ENCODE results near the gene ARHGAP45.

Gene ARHGAP45

DNA sequence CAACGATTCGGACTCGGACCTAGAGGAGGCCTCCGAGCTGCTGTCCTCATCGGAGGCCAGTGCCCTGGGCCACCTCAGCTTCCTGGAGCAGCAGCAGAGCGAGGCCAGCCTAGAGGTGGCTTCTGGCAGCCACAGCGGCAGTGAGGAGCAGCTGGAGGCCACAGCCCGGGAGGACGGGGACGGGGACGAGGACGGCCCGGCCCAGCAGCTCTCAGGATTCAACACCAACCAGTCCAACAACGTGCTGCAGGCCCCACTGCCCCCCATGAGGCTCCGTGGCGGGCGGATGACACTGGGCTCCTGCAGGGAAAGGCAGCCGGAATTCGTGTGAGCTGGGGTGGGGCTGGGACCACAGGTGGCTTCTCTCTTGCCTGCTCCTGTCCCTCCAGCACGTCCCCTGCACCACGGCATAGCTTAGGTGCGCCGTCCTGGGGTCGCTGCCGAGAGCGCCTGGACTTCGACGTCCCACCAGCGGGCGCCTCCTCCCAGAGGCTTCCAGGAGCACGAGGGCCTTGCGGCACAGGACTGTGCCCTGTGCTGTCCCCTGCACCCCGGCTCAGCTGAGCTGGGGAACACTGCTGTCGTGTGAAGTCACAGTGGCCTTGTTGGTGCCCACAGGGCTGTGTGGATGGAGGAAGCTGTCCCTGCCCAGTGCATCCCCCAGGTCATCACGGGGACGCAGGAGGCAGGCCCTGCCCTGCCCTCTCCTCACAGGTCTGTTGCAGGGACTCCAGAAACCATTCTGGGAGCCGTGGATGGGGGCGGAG is 18.9 kb downstream of the ARHGAP45 start:
- no peak for DNase-seq (ENCODE audit: low read depth, low spot score)

DNA sequence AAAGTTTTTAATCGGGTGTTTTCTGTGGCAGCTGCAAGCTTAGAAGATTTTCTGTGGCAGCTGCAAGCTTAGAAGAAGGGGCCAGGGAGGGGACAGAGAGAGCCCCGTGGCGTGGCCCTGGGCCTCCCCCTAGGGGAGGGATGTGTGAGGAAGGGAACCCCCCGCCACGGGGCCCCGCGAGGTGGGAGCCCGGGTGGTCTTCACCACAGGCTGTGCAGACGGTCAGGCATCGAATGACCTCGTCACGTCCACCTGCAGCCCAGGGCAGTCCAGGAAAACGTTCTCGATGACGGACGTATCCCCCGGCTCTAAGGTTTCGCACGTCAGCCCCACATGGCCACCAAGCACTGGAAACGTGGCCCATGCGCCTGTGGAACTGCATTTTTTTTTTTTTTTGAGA is 19.6 kb downstream of the ARHGAP45 start:
- no peak for DNase-seq (ENCODE audit: low read depth, low spot score)

DNA sequence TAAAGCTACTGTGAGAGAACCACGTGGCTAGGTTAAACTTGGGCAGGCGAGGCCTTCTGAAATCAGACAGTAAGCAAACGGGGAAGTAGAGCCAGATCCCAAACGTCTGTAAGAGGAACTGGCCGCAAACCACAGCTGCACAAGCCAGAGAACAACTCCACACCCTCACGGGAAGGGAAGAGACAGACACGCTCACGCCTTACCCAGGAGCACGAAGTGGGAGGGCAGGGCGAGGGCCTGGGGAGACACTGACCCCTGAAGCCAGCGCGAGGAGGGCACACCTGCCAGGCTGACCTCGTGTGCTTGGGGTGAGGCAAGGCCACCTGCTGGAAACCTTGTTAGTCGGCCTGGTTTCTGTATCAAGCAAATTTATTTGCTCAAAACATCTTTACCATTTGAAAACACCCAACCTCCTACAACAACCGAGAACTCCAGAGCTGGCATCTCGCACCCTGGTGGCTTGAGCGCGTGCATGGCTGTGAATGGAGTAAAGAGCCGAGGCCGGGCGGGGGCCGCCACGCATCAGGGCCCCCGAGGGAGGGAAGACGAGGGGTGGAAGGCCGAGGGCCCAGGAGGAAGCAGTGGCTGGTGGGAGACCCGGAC is 20.9 kb downstream of the ARHGAP45 start:
- no peak for DNase-seq (ENCODE audit: low read depth, low spot score)

DNA sequence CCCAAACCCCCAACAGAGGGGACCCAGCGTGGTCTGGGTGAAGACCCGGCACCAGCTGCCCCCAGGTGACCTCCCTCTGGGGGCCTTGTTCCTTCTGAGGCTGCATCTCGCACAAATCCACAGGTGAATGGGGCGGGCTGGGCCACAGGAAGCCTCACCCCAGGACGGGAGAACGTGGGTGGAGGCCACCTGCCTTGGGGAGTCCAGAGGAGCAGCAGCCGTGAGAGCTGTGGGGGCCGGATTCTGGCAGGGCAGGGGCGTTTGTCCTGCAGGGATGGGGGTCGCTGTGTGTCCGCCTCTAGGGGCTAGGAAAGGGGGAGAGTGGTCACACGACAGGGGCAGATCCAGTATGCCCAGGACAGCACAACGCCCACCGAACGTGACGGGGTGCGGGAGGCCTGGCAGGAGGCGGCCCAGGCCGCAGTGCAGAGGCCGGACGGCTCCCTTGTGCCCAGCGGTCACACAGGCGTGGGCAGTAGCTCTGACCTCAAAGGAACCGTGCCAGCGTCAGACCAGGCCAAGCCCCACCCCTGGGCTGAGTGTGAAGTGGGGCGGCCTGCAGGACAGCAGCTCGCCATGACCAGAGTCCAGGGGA is 21.5 kb downstream of the ARHGAP45 start:
- no peak for DNase-seq (ENCODE audit: low read depth, low spot score)

DNA sequence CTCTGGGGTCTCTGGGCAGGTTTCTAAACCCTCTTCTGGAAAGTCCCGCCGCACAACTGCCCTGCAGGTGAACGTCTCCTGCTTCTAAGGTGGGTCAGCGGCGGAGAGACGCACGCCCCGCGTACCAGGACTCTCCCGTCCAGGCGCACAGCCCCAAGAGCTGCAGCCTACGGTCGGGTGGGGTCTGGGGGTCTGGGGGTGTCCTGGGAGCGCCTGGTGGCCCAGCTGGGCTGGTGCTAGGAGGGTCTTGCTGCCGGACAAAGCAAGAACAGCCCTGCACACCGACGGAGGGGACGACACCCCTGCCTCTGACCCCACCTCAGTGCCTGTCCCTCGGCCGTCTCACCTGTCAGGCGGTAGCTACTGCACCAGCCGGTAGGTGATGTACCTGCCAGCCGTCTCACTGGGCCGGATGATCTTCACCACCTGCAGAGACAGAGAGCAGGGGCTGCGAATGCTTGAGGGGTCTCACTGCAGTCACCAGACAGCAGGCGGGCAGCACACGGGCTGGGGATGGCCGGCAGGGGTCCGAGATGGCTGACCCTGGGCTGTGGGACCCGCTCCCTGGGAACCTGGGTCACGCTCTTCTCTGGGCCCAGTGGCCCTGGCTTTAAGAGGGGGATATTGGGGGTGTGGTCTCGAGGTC is 22.3 kb downstream of the ARHGAP45 start:
- no peak for DNase-seq (ENCODE audit: low read depth, low spot score)

DNA sequence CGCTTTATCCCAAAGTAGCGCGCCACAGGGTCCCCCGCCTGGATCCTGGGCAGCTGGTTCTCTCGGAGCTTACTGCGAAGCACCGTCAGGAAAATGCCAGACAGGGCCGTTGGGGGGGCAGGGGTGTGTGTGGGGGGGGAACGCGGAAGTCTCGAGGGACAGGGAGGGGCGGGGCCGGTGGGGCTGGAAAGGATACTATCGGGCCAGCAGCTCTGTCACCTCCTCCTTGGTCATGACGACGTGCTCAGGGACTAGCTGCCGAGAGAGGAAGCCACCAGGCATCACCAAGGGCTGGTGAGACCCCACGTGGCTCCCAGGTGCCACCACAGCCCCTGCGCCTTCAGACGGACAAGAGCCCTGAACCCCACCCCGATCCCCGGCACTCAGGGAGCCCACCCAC is 22.9 kb downstream of the ARHGAP45 start:
- DNase-seq (ENCODE audit: low read depth, low spot score): no peak

DNA sequence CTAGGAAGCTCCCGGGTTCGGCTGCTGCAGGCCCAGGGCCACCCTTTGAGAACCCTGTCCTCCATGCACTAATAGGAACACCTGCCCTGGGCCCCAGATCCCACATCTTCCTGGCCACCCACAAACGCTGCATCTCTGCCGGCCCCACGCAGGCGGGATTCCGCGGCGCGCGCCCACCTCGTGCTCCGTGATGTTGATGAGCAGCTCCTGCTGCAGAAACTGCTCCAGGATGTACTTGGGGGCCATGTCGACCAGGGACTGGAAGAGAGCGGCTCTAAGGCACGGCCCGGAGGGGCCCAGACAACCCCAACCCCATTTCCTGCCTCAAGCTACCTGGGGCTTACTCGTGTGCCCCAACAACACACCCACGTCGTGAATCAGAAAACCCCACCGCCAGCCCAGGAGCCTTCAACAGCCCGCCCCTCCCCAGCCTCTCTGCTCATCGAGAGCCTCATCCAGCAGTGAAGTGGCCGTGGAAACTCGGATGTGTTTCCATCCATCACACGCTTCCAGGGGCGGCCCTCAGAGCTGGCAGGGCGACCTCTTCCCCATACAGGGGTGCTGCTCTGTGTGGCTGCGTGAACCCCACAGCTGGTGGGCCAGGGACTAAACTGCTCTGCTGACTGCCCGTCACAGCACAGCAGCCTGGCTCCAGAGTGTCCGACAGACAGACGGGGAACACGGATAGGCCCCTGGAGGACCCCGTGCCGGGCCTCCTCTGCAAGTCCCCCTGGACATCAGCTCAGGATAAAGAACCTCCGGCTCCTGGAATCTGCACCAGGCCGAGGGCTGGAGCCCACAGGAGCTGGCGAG is 24.0 kb downstream of the ARHGAP45 start:
- DNase-seq (ENCODE audit: low read depth, low spot score): no peak

DNA sequence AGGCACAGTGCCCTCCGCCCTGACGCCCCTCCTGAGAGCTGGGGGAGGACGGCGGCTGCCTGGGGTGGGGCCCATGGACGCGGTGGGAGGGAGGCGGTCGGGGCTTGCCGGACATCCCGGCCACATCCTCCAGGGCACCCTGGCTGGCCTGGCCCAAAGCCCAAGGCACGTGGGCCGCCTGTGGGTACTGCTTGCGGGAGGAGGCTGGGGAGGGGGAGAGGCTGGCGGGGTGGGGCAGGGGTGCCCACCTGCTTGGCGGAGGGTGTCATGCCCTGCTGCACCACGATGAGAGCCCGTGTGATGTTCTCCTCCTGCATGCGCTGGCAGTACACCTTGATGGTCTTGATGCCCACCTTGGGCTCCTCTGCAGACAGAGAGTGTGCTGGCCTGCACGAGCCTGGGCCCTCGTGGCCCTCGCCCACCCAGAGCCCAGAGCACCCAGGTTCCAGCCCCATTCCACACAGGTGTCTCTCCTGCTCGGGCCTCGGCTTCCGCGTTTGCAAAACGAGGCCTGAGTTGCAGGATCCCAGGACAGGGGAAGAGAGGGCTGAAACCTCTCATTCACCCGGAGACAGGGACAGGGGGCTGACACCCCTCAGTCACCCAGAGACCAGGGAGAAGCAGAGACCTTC is 24.7 kb downstream of the ARHGAP45 start:
- DNase-seq (ENCODE audit: low read depth, low spot score): no peak

DNA sequence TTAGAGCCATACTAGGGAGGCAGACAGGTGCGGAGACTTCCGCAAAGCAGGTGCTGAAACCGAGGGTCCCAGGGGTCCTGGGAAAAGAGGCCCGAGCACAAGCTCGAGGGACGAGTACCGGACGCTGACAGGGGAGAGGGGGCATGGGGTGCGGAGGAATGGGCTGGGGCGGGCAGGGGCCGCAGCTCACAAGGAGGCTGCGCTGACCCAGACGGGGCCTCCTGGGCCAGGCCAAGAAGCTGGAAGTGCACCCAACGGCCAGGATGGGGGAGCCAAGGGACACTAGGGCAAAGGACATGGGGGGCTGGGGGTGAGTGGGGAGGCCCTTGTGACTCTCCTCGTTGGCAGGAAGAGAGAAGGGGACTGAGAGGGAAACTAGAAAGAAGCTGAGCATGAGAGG is 26.4 kb downstream of the ARHGAP45 start:
- DNase-seq (ENCODE audit: low read depth, low spot score): no peak

DNA sequence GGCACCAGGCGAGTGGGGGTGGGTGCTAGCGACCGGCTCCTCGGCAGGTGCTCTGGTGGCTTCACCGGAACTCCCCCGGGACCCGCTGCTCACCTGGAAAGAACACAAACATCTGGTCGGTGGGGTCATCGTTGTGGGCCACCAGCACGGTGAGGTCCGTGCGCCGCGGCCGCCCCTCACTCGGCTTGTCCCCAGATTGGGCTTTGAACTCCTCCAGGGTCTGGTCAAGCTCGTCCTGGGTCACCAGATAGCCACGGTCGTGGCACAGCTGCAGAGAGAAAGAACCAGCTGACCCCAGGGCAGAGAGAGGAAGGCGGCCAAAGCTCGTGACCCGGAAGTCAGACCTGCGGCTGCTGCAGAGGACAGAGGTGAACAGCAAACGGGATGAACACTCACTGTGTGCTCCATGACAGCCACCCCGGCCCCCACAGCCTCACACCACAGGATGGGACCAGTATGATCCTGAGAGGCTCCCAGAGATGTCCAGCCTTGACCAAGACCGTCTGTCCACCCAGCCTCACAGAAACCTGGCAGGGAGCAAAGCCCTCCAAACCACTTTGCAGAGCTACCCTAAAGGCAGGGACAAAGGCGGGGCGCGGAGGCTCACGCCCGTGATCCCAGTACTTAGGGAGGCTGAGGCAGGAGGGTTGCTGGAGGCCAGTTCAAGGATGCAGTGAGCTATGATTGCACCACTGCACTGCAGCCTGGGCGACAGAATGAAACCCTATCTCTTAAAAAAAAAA is 27.0 kb downstream of the ARHGAP45 start:
- DNase-seq (ENCODE audit: low read depth, low spot score): no peak

DNA sequence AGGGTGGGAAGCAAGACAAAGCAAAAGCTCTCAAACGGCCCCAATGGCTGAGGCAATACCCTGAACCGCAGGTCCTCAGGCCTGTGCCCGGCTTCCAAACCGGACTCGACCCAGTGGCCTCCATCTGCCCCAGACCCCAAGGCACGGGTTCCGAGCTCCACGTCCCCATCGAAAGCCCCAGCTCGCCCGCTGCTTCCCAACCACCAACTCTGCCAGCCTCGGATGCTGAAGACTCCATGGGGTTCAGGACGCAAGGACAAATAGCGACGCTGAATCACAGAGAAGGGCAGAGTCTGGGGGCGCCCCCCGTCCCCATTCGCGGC is 27.6 kb downstream of the ARHGAP45 start:
- DNase-seq (ENCODE audit: low read depth, low spot score): no peak

DNA sequence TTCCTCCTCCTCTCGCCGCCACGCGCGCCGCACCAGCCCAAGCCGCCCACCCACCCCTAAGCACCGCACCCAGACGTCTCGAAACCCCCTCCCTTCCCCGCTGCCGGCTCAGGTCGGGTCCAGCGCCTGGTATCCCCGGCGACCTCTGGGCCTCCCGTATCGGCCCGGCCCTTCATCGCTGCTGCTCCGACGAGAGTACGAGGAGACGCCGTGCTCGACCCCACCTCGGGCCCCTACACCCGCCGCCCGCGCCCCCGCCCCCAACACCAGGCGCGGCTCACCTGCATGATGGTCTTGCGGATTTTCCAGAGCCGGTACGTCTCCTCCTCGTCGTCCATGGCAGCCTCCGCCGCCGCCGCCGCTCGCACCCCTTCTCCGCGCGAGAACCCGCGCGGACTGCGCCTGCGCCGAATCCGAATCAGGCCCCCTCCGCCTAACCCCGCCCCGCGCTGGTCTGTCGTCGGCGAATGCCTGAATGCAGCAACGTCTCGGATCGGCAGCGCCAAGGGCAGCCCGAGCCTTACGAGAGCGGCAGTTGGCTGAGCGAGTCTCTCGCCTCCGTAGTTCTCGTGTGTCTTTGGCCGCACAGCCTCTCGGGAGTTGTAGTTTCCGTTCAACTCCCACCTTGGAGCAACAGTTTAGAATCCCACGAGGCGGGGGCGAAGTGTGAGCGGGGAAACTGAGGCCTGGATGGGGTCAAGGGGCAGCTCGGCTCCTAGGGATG is 28.2 kb downstream of the ARHGAP45 start, which contains the start of gene POLR2E:
Gene POLR2E, minus strand, starts transcription at position 398 of the 724 bp plus-strand sequence. Its CDS starts 60 bp downstream, at position 338.
- DNase-seq (ENCODE audit: low read depth, low spot score): peak; percentile 98

DNA sequence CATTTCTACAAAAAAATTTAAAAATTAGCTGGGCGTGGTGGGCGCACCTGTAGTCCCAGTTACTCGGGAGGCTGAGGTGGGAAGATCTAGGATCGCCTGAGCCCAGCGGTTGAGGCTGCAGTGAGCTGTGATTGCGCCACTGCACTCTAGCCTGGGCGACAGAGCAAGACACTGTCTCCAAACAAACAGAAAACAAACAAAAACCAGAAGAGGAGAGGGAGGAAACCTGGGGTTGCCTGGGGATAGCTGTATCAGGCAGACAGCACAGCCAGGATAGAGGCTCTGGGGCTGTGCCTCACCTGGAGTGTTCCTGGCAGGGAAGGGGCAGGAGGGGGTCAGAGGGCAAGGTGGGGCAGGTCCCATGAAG is 30.8 kb downstream of the ARHGAP45 start:
- DNase-seq (ENCODE audit: low read depth, low spot score): no peak

DNA sequence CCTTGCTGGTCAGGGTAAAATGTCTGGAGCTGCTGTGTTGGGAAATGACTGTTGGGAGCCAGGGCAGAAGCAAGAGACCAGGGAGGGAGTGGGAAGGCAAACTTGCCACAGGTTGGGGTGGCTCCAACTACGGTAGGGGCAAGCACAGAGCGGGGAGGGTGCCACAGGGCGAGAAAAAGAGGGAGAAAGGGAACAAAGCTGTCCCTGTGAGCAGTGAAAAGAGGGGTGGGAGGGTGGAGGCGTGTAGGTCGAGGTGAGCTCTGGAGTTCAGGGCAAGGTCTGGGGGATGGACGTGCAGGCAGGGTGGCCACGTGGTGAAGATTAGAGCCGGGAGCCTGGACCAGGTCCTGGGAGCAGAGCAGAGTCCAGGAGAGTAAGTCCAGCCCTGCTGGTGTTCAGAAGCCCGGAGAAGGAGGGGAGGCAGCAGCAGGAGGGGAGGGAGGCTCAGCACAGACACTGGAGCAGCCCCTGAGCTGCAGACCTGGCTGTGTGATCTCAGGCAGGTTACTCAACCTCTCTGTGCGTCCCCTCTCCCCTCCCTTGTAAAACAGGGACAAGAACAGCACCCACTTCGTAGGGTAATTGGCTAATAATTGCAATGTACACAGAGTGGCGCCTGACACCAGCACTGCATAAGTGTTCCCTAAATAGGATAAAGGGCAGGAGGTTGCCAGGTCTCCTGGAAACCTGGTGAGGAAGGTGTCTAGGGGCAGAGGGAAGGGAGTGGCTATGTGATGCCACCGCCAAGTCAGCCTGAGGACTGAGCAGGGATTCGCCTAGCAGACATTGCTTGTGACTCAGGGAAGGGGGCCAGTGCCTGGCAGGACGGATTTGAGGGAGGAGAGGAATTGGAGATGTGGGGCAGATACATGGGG is 31.4 kb downstream of the ARHGAP45 start:
- peak; percentile 62 for DNase-seq (ENCODE audit: low read depth, low spot score)

DNA sequence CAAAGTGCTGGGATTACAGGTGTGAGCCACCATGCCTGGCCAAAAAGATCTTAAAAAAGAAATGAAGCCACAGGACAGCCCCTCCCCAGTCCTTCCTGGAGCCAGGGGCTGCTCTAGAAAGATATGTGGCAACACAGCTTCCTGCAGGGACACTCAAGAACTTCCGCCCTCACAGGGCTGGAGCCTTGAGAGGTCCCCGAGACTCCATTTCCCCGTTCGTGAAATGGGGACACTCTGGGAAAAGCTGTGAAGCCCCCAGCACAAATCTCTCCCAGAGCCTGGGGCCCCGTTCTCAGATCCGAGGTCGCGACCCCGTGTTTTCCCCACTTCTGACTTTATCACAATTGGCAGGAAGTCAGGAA is 34.4 kb downstream of the ARHGAP45 start:
- no peak for DNase-seq (ENCODE audit: low read depth, low spot score)

DNA sequence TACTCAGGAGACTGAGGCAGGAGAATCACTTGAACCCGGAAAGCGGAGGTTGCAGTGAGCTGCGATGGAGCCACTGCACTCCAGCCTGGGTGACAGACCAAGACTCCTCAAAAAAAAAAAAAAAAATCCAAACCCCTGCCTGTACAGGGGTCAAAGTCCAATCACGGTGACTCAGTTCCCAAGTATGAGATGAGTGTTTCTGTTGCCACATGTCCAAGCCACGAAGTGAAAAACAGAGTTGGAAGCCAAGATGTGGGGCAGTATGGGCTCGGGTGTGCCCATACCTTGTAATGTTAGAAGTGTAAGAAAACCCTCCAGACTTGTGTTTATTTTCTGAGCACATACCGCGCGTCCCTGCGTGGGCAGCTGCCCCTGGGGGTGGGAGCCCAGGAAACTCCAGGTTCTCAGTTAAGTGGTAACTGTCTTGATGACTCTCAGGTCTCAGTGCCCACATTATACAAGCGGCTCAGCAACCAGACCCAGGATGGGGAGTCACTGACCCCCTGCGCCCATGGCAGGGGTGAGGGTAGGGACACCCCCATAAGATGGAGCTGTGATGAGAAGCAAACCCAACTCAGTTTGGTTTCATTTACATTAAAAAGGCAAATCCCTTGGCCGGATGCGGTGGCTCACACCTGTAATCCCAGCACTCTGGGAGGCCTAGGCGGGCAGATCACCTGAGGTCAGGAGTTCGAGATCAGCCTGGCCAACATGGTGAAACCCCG is 35.6 kb downstream of the ARHGAP45 start:
- peak; percentile 62 for DNase-seq (ENCODE audit: low read depth, low spot score)

DNA sequence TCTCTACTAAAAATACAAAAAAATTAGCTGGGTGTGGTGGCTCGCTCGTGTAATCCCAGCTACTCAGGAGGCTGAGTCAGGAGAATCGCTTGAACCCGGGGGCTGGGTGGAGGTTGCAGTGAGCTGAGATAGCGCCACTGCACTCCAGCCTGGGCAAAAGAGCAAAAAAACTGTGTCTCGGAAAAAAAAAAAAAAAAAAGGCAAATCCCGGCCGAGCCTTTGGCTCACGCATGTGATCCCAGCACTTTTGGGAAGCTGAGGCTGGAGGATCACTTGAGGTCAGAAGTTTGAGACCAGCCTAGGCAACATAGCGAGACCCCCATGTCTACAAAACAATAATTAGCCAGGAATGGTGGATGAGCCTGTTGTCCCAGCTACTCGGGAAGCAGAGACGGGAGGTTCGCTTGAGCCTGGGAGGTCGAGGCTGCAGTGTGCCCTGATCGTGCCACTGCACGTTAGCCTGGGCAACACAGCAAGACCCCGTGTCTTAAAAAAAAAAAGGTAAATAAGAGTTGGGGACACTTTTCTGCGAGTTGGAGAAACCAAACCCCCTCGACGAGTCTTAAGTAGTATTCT is 36.3 kb downstream of the ARHGAP45 start:
- DNase-seq (ENCODE audit: low read depth, low spot score): no peak

DNA sequence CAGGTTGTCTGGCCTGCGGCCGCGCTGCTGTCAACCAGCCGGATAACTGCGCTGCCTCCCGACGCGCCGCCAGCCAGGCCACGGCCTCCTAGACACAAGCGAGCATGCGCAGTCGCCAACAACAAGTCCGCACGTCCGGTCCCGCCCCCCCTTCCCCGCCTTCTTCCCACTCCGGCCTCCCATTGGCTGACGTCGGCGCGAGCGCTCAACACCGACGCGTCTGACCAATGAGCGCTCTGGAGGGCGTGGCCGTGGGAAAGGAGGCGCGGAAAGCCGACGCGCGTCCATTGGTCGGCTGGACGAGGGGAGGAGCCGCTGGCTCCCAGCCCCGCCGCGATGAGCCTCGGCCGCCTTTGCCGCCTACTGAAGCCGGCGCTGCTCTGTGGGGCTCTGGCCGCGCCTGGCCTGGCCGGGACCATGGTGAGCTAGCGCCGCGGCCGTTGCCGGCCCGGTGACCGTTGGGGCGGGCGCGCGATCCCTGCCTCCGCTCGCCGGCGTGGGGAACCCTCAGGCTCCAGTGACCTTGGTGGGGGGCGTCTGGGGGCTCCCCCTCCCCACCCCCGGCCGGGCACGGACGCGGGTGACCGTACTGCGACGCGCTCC is 36.8 kb downstream of the ARHGAP45 start, which contains the start of gene GPX4:
Gene GPX4, plus strand, starts transcription at position 287 of the 603 bp plus-strand sequence. Its CDS starts 50 bp downstream, at position 337.
- peak; percentile 99 for DNase-seq (ENCODE audit: low read depth, low spot score)

Measured in ELF-1 (cell line).